K562 (cell line): Measurements from ENCODE around the gene TFPT.

Experiments
- CTBP1 ChIP-seq: fragments of 450-650 bp; IDR thresholded peaks from 2 replicates; pipeline ENCODE4 v1.6.1; 2016; ENCODE audit warnings: borderline replicate concordance
- CTCF ChIP-seq, 3 experiments: IDR thresholded peaks in 2 of 3; conservative IDR thresholded peaks in 1 of 3; 2 replicates each; pipeline ENCODE4 v1.5.1; 2011 to 2012; ENCODE audit warnings: low read length in 3 of 3, mild to moderate bottlenecking in 3 of 3, control low read depth in 2 of 3, improper control_type of control experiment in 1 of 3, inconsistent platforms in 1 of 3, low read depth in 1 of 3, mixed read lengths in 1 of 3, moderate library complexity in 1 of 3; ENCODE audit not compliant: insufficient read depth in 2 of 3
- GABPA ChIP-seq: fragments of 200-800 bp; sonication (Bioruptor generic); conservative IDR thresholded peaks from 2 replicates; pipeline ENCODE4 v1.6.1; 2016; ENCODE audit warnings: low read depth, missing genetic modification characterization, missing compliant biosample characterization
- MAFG ChIP-seq: fragments of 450-650 bp; conservative IDR thresholded peaks from 2 replicates; pipeline ENCODE4 v1.6.1; 2016; ENCODE audit warnings: missing genetic modification characterization, missing compliant biosample characterization
- POLR2AphosphoS5 ChIP-seq: IDR thresholded peaks from 2 replicates; pipeline ENCODE4 v1.6.1; 2011; ENCODE audit warnings: mild to moderate bottlenecking, low read depth, low read length, moderate library complexity; ENCODE audit not compliant: control insufficient read depth, insufficient read depth
- RFX5 ChIP-seq: IDR thresholded peaks from 2 replicates; pipeline ENCODE4 v1.6.1; 2011; ENCODE audit warnings: low read depth, mild to moderate bottlenecking, improper control_type of control experiment, low read length
- SIN3A ChIP-seq, 2 experiments: fragments of 150-350 bp in 1 of 2; IDR thresholded peaks; 2 replicates each; pipeline ENCODE4 v1.6.1; 2011 to 2016; ENCODE audit warnings: borderline replicate concordance in 2 of 2, low read depth in 2 of 2, low read length in 2 of 2, mild to moderate bottlenecking in 2 of 2, moderate library complexity in 2 of 2; ENCODE audit not compliant: control insufficient read depth in 1 of 2
- TGIF2 ChIP-seq: sonication (generic); formaldehyde crosslinking; IDR thresholded peaks from 2 replicates; pipeline ENCODE4 v1.8.1; 2022; ENCODE audit warnings: mild to moderate bottlenecking, missing genetic modification reagents, moderate library complexity
- ZNF75A ChIP-seq: fragments of 450-650 bp; formaldehyde crosslinking; IDR thresholded peaks from 2 replicates; pipeline ENCODE4 v1.4.0; 2020; ENCODE audit warnings: mild to moderate bottlenecking
- TF ChIP-seq, protein P1 (sequence below): fragments of 250-450 bp; sonication (Bioruptor Pico); IDR thresholded peaks from 2 replicates; pipeline ENCODE4 v1.9.0; 2021; ENCODE audit warnings: mild to moderate bottlenecking
- TF ChIP-seq, protein P2 (sequence below), 2 experiments: IDR thresholded peaks in 1 of 2; conservative IDR thresholded peaks in 1 of 2; 2 replicates each; pipeline ENCODE4 v1.6.1; 2016; ENCODE audit warnings: low read depth in 2 of 2, mild to moderate bottlenecking in 1 of 2, missing compliant biosample characterization in 1 of 2, missing genetic modification characterization in 1 of 2, moderate library complexity in 1 of 2
- TF ChIP-seq, protein P3 (sequence below), 2 experiments: fragments of 450-650 bp in 1 of 2; sonication (generic) in 1 of 2; formaldehyde crosslinking in 1 of 2; IDR thresholded peaks in 1 of 2; conservative IDR thresholded peaks in 1 of 2; 2 replicates each; pipeline versions ENCODE4 v1.6.1 to v1.8.1; 2016 to 2023; ENCODE audit warnings: mild to moderate bottlenecking in 2 of 2, moderate library complexity in 2 of 2, inconsistent platforms in 1 of 2, missing genetic modification reagents in 1 of 2

DNA sequence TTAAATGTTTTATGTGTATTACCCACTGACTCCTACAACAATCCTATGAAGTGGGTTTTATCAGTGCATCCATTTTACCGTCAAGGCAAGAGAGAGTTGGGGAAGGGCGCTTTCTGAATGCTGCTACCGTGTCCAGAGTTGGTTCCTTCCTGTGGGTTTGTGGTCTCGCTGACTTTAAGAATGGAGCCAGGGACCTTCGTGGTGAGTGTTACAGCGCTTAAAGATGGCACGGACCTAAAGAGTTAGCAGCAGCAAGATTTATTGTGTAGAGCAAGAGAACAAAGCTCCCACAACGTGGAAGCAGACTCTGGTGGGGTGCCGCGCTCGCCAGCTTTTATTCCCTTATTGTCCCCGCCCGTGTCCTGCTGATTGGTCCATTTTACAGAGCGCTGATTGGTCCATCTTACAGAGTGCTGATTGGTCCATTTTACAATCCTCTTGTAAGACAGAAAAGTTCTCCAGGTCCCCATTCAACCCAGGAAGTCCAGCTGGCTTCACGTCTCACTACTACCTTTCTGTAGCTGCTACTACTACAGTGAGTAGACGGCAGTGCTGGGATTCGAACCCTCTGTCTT is 20.9 kb downstream of the TFPT start:
- no peak for TF ChIP-seq RFX5
- TF ChIP-seq TGIF2 (CRISPR knock-in tag), result no peak
- no peak for TF ChIP-seq CTCF (IDR thresholded peaks at IDR 0.05 in 2 of 3, conservative IDR thresholded peaks at IDR 0.05 in 1 of 3; ENCODE audit: insufficient read depth in 2 of 3, low read depth in 1 of 3, low read length in 3 of 3)
- TF ChIP-seq MAFG (tag), result no peak
- no peak for TF ChIP-seq SIN3A (IDR thresholded peaks at IDR 0.05; ENCODE audit: borderline replicate concordance in 2 of 2, control insufficient read depth in 1 of 2, low read depth in 2 of 2, low read length in 2 of 2)
- TF ChIP-seq, protein P1, sequence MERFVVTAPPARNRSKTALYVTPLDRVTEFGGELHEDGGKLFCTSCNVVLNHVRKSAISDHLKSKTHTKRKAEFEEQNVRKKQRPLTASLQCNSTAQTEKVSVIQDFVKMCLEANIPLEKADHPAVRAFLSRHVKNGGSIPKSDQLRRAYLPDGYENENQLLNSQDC (CRISPR knock-in tag), result no peak
- no peak for TF ChIP-seq ZNF75A (CRISPR knock-in tag)
- no peak for TF ChIP-seq GABPA (tag)
- TF ChIP-seq POLR2AphosphoS5, result no peak
- TF ChIP-seq, protein P2, sequence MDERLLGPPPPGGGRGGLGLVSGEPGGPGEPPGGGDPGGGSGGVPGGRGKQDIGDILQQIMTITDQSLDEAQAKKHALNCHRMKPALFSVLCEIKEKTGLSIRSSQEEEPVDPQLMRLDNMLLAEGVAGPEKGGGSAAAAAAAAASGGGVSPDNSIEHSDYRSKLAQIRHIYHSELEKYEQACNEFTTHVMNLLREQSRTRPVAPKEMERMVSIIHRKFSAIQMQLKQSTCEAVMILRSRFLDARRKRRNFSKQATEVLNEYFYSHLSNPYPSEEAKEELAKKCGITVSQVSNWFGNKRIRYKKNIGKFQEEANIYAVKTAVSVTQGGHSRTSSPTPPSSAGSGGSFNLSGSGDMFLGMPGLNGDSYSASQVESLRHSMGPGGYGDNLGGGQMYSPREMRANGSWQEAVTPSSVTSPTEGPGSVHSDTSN (CRISPR knock-in tag; IDR thresholded peaks at IDR 0.05; ENCODE audit: low read depth), result no peak
- TF ChIP-seq, protein P2 (tag; conservative IDR thresholded peaks at IDR 0.05; ENCODE audit: low read depth), result no peak
- TF ChIP-seq, protein P3, sequence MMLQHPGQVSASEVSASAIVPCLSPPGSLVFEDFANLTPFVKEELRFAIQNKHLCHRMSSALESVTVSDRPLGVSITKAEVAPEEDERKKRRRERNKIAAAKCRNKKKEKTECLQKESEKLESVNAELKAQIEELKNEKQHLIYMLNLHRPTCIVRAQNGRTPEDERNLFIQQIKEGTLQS (IDR thresholded peaks at IDR 0.05), result no peak
- TF ChIP-seq, protein P3 (CRISPR knock-in tag; conservative IDR thresholded peaks at IDR 0.05), result no peak
- no peak for TF ChIP-seq CTBP1
